Colonic mucosa (tissue), 4 donors: Measurements from ENCODE around the gene PITX2. TPM values are rescaled to one million over a fixed set of nuclear protein-coding genes. Genes with fewer than 3 reads are reported as not detected.

ENCODE experiments used
- DNase-seq: peaks from one replicate; pipeline ENCODE4 v3.0.0-alpha.2; 2020
- H3K27ac ChIP-seq: fragments of 200-600 bp; one replicate; pipeline ENCODE4 v1.8.0; 2021
- H3K27me3 ChIP-seq: fragments of 200-600 bp; one replicate; pipeline ENCODE4 v1.8.0; 2021
- H3K36me3 ChIP-seq: fragments of 200-600 bp; one replicate; pipeline ENCODE4 v1.8.0; 2021
- H3K4me1 ChIP-seq: fragments of 200-600 bp; one replicate; pipeline ENCODE4 v1.8.0; 2021; ENCODE audit warnings: mild to moderate bottlenecking
- H3K4me3 ChIP-seq: fragments of 200-600 bp; one replicate; pipeline ENCODE4 v1.8.0; 2021
- H3K9ac ChIP-seq, 2 donors: one replicate each; pipeline ENCODE4 v1.7.0; 2013; ENCODE audit warnings: control low read depth in 2 of 2, low read depth in 2 of 2, low read length in 2 of 2
- H3K9me3 ChIP-seq: fragments of 200-600 bp; one replicate; pipeline ENCODE4 v1.8.0; 2021
- intact Hi-C: fragments of 100-400 bp; cut with DNase I; formaldehyde crosslinking; loops from one replicate; pipeline ENCODE4 v1.14.1; 2022
- total RNA-seq, 2 donors: library from RNA; stranded (reverse); fragmentation: NEBNext Ultra II Directional in 1 of 2; extraction: Animal tissue kit (Norgen Biotek cat#: 25700) in 1 of 2; gene quantifications; one replicate each; pipeline ENCODE4 v1.2.1, GENCODE V29; 2021
- TF ChIP-seq, protein P1 (sequence below): fragments of 200-600 bp; IDR thresholded peaks from one replicate; pipeline ENCODE4 v1.8.0; 2022; ENCODE audit warnings: antibody characterized with exemption, mild to moderate bottlenecking
- donor health status: healthy.
- donor health status: DM: no; HTN: no; CAD: no.
- donor health status: DM: no; HTN: no; CAD: no.

PITX2 gene
- under 1 TPM; 0.45 to 0.64 TPM for total RNA-seq

DNA sequence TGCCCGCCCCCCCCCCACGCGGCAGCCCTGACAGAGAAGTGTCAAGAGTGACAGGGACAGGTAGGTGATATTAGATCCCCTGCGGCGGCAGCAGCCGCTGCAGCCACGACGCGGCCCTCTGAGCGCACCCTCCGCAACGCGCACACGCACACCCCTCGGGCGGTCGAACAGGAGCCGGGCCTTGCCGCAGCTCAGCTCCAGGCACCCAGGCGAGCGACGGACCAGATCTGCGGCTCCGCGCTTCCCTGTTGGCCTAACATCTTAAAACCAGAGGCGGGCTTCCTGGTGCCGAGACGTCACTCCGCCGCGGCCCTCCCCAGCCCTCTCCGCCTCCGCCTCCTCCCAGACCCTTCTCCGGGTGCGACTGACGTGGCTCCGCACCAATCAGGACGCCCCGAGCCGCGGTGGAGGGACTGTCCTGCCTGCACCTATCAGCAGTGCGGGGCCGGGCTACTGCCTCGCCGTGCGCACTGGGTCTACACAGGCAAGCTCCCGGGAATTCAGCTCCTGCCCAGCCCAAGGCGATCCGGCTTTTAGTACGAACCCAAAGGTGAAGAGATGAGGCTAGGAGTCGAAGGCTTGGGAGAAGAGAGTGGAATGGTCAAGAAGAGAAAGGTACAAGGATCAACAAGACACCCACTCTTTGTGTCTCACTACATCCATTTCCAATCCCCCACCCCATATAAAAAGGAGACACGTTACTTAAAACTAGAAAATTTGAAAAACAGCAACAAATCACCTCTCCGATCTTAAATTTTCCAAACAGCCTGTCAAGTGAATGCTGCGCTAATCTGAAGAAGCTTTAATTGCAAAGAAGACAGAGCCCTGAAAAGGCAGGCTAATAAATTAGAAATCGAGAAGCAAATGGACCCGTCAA, at the start of gene PITX2:
TSS of gene PITX2 (minus strand) at position 237 of the 877 bp plus-strand sequence. CDS start 617 bp downstream, outside the sequence.
- H3K27me3 ChIP-seq = peaks cover 92% of the 10 kb centered on the region
- no peak within 1 kb of the TSS for H3K27ac ChIP-seq

DNA sequence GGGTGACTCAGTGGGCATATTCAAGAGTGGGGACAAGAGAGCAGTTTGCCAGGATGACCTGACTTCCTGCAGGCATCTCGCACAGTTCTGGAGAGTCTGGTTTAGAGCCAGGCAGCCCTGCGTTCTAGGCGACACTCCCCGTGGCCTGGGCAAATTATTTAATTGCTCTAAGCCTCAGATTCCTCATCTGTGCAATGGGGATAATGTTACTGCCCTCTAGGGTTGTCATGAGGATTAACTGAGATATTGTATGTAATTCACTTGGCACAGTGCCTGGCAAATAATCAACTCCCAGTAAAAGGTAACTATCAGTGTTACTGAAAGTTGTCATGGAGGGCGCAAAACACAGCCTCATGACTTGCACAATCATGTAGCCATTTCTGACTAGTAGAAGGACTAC, 48.8 kb upstream of the PITX2 start:
- Histone ChIP-seq H3K4me3 (no peak overlapping the region), H3K27me3 (no peaks in the 10 kb centered on the region), H3K4me1 (no peaks in the 10 kb centered on the region), H3K27ac (no peak overlapping the region), H3K36me3 (no peaks in the 10 kb centered on the region), H3K9me3 (no peaks in the 10 kb centered on the region), H3K9ac (no peak overlapping the region)
- DNase-seq = no peak
- TF ChIP-seq, protein P1, sequence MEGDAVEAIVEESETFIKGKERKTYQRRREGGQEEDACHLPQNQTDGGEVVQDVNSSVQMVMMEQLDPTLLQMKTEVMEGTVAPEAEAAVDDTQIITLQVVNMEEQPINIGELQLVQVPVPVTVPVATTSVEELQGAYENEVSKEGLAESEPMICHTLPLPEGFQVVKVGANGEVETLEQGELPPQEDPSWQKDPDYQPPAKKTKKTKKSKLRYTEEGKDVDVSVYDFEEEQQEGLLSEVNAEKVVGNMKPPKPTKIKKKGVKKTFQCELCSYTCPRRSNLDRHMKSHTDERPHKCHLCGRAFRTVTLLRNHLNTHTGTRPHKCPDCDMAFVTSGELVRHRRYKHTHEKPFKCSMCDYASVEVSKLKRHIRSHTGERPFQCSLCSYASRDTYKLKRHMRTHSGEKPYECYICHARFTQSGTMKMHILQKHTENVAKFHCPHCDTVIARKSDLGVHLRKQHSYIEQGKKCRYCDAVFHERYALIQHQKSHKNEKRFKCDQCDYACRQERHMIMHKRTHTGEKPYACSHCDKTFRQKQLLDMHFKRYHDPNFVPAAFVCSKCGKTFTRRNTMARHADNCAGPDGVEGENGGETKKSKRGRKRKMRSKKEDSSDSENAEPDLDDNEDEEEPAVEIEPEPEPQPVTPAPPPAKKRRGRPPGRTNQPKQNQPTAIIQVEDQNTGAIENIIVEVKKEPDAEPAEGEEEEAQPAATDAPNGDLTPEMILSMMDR = no peak
- intact Hi-C loops = no loop called here

More for the DNA sequence above, at the start of gene PITX2:
- no peaks in the 10 kb centered on the region for H3K36me3 ChIP-seq
- DNase-seq = peak; percentile 96
- peaks cover 12% of the 10 kb centered on the region for H3K4me1 ChIP-seq
- peak within 1 kb of the TSS; percentile 26 for H3K4me3 ChIP-seq
- H3K9me3 ChIP-seq = no peaks in the 10 kb centered on the region
- intact Hi-C loops = loop anchor here (10.0 kb wide), 1 partner anchor 662 kb away; no protein-coding TSS in a partner anchor
- TF ChIP-seq, protein P1 = no peak
- H3K9ac ChIP-seq = peak within 1 kb of the TSS; percentile 58 to 62

DNA sequence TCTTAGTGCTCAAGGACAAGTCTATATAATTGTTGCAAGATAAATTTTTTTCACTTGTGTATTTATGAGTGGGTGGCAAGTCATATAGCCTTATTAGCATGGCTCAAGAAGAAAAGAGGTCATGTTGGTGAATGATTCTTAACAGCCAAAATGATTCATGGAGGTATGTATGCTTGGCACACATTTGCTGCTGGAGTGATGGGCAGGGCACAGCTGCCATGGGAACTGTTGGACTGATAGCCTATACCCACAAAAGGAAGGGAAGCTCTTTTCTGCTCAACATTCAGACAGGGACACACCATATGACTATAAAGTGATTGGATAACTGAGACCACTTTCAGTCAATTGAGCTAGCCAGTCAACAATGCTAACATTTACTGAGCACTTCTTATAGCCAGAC, 46.8 kb upstream of the PITX2 start:
- Histone ChIP-seq H3K36me3 (no peaks in the 10 kb centered on the region), H3K27me3 (no peaks in the 10 kb centered on the region), H3K4me1 (no peaks in the 10 kb centered on the region), H3K9me3 (no peaks in the 10 kb centered on the region), H3K4me3 (no peak overlapping the region), H3K9ac (no peak overlapping the region), H3K27ac (no peak overlapping the region)
- no peak for DNase-seq
- intact Hi-C loops = no loop called here
- TF ChIP-seq, protein P1 = no peak

DNA sequence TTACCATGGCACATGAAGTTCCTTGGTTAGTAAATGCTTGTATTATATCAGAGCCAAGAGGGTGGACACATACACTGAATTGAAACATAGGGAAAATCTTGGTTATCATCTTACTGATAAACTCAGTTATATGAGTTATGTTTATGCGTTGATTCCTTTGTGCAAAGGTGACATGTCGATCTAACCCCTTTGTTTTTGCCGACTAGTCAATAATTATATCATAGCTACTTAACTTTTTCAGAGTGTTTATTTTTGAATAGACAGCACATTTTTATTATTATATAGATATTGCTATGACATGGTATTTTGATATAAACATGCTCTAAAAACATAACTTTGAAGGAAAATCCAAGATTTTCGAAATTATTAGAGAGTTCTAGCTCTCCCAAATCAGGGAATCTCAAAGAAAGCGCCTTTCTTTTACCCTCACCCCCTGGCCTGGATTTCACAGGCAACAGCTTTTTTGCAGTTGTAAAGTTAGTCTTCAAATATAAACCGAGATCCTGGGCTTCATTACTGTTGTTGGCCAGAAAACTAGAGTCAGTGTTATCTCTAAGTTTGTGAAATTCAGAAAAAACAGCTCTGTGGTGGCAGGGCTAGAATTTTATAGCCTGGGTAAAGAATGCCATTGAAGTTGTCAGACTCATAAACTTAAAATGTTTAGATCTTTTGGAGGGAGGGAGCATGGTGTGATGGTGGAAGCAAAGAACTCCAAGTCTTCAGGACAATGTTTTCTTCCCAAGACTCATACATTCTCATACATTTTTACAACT, 45.8 kb upstream of the PITX2 start:
- DNase-seq = no peak
- no peaks in the 10 kb centered on the region for H3K27me3 ChIP-seq
- H3K9ac ChIP-seq = no peak overlapping the region
- H3K36me3 ChIP-seq = no peaks in the 10 kb centered on the region
- intact Hi-C loops = no loop called here
- H3K4me3 ChIP-seq = no peak overlapping the region
- TF ChIP-seq, protein P1 = no peak
- H3K27ac ChIP-seq = no peak overlapping the region
- H3K4me1 ChIP-seq = no peaks in the 10 kb centered on the region
- no peaks in the 10 kb centered on the region for H3K9me3 ChIP-seq

DNA sequence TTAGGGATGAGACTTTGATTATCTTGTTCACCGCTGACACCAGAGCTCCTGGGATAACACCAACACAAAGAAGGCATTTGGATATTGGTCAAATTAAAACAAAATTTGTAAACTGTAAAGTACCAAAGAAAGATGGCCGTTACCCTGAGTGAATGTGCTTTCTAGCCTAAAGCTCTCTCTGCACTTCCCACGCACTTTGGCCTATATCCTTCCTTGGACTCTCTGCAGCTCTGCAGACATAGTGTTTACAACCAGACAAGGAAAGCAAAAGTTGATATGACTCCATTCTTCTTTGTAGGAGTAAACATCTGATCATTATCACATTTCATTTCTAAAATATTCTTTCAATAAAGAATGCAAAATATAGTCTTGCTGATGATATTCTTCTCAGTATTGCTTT, 44.8 kb upstream of the PITX2 start:
- DNase-seq = peak; percentile 38
- Histone ChIP-seq H3K36me3 (no peaks in the 10 kb centered on the region), H3K4me1 (no peaks in the 10 kb centered on the region), H3K9me3 (no peaks in the 10 kb centered on the region), H3K27me3 (no peaks in the 10 kb centered on the region), H3K27ac (no peak overlapping the region), H3K9ac (no peak overlapping the region), H3K4me3 (no peak overlapping the region)
- intact Hi-C loops = no loop called here
- TF ChIP-seq, protein P1 = no peak
